Prostate gland (tissue), 2 donors: ENCODE data around the gene SLC22A1.

Experiments
- CTCF ChIP-seq, 4 experiments: fragments of 200-600 bp in 2 of 4; fragments of 450-650 bp in 2 of 4; sonication (generic) in 2 of 4; IDR thresholded peaks; 1 replicate in 3 of 4; 2 replicates in 1 of 4; pipeline ENCODE4 v1.5.1; 2016 to 2019; ENCODE audit warnings: antibody characterized with exemption in 4 of 4, mild to moderate bottlenecking in 2 of 4, moderate library complexity in 2 of 4
- POLR2A ChIP-seq: fragments of 450-650 bp; IDR thresholded peaks from one replicate; pipeline ENCODE4 v1.6.1; 2016; ENCODE audit warnings: antibody characterized with exemption, mild to moderate bottlenecking

GRCh38 chr6:160154471-160154870, 32.9 kb downstream of the SLC22A1 start:
- no peak for TF ChIP-seq CTCF (IDR thresholded peaks at IDR 0.05)
- no peak for TF ChIP-seq POLR2A
